GM12872 (cell line): ENCODE measurements around the gene RNU5D-1.

ENCODE experiments used
- CTCF ChIP-seq: IDR thresholded peaks from 3 replicates; pipeline ENCODE4 v1.5.1; 2011; ENCODE audit warnings: low read depth, mild to moderate bottlenecking, low read length, moderate library complexity; ENCODE audit not compliant: insufficient read depth

Gene RNU5D-1

GRCh38 chr1:44740179-44740617 lies 9.2 kb upstream of the RNU5D-1 start:
- no peak for TF ChIP-seq CTCF

GRCh38 chr1:44739307-44740178 lies 8.6 kb upstream of the RNU5D-1 start, which contains the start of gene KIF2C:
KIF2C (plus strand) TSS chr1:44739837; CDS start chr1:44739933, 96 bp downstream.
- no peak for TF ChIP-seq CTCF

GRCh38 chr1:44735992-44736391 lies 5.0 kb upstream of the RNU5D-1 start:
- no peak for TF ChIP-seq CTCF

GRCh38 chr1:44733784-44734183 lies 2.8 kb upstream of the RNU5D-1 start:
- TF ChIP-seq CTCF = no peak

- no peak for TF ChIP-seq CTCF
These were observed 2.4 kb upstream of the RNU5D-1 start for GRCh38 chr1:44733365-44733764.

GRCh38 chr1:44724955-44725698 lies 5.8 kb downstream of the RNU5D-1 start:
- no peak for TF ChIP-seq CTCF

- TF ChIP-seq CTCF = no peak
These were observed 6.5 kb downstream of the RNU5D-1 start for GRCh38 chr1:44724296-44724954.
